Adrenal gland (tissue), 12 donors: ENCODE data around the gene OR51G1. TPM values are rescaled to one million over a fixed set of nuclear protein-coding genes. Genes with fewer than 3 reads are reported as not detected.

Experiments
- DNase-seq, 7 donors: peaks; one replicate each; pipeline ENCODE4 v3.0.0-alpha.2; 2019 to 2020
- H3K27ac ChIP-seq, 5 donors: fragments of 200-600 bp; sonication (generic) in 4 of 5; 1 replicate in 3 of 5; 2 replicates in 2 of 5; pipeline versions ENCODE4 v1.5.1 to v1.8.0; 2016 to 2020; ENCODE audit warnings: mild to moderate bottlenecking in 1 of 5
- H3K27me3 ChIP-seq: fragments of 200-600 bp; 2 replicates; pipeline ENCODE4 v1.8.0; 2021
- H3K36me3 ChIP-seq, 2 donors: fragments of 200-600 bp; replicated peaks in 1 of 2; 1 replicate in 1 of 2; 2 replicates in 1 of 2; pipeline versions ENCODE4 v1.5.1 to v1.8.0; 2018 to 2022
- H3K4me1 ChIP-seq, 2 donors: fragments of 200-600 bp; replicated peaks in 1 of 2; 1 replicate in 1 of 2; 2 replicates in 1 of 2; pipeline versions ENCODE4 v1.5.1 to v1.8.0; 2018 to 2021
- H3K4me3 ChIP-seq, 4 donors: fragments of 200-600 bp; sonication (generic) in 3 of 4; one replicate each; pipeline ENCODE4 v1.5.1; 2016 to 2018
- H3K9me3 ChIP-seq, 3 donors: fragments of 200-600 bp; sonication (generic) in 1 of 3; replicated peaks in 1 of 3; 1 replicate in 2 of 3; 2 replicates in 1 of 3; pipeline versions ENCODE4 v1.5.1 to v1.8.0; 2016 to 2021
- POLR2A ChIP-seq, 2 donors: fragments of 450-650 bp; IDR thresholded peaks; one replicate each; pipeline ENCODE4 v1.6.1; 2017; ENCODE audit warnings: antibody characterized with exemption in 2 of 2, mild to moderate bottlenecking in 2 of 2, moderate library complexity in 1 of 2
- WGBS, 4 donors: extraction: QIAGEN DNeasy Blood & Tissue Kit in 2 of 4; methylation state at CpG; one replicate each; pipeline versions ENCODE4 v1.1.5 to v1.1.7; 2013 to 2017; 5-methylcytosine and 5-hydroxymethylcytosine counted together
- intact Hi-C, 2 donors: fragments of 100-400 bp; cut with DNase I; formaldehyde crosslinking; loops; one replicate each; pipeline versions ENCODE4 v1.14.1 to v1.15.0; 2022 to 2023
- polyA plus RNA-seq, 3 donors: library from polyadenylated mRNA; stranded (reverse); fragments of 200-250 nt in 2 of 3; fragments of 350-450 nt in 1 of 3; fragmentation: Illumina TruSeq in 1 of 3; extraction: RNeasy Lipid Tissue Mini Kit (QIAGEN cat#74804) in 1 of 3; gene quantifications; one replicate each; pipeline ENCODE4 v1.2.3, GENCODE V29; 2013 to 2014
- total RNA-seq, 9 donors: library from RNA; depleted of rRNA in 4 of 9; stranded (reverse); fragments of >200 nt in 4 of 9; fragments of 120-200 nt in 1 of 9; fragmentation: NEBNext Ultra II Directional in 1 of 9; extraction: Animal tissue kit (Norgen Biotek cat#: 25700) in 1 of 9; gene quantifications; one replicate each; pipeline versions ENCODE4 v1.1.0 to v1.2.4, GENCODE V29; 2013 to 2023
- TF ChIP-seq, protein P1 (sequence below), 6 experiments: fragments of 450-650 bp in 4 of 6; fragments of 200-600 bp in 2 of 6; sonication (generic) in 1 of 6; IDR thresholded peaks; 1 replicate in 5 of 6; 2 replicates in 1 of 6; pipeline versions ENCODE4 v1.5.1 to v1.8.0; 2016 to 2021; ENCODE audit warnings: antibody characterized with exemption in 6 of 6, mild to moderate bottlenecking in 2 of 6, moderate library complexity in 1 of 6
- donor health status: healthy with polysubstance abuse.
- donor health status: Bipolar disorder and iron deficiency.
- donor health status: DM: yes; HTN: yes; CAD: no.
- donor health status: DM: no; HTN: no; CAD: no.
- donor health status: DM: no; HTN: no; CAD: no.
- donor health status: DM: yes; HTN: yes; CAD: no.

OR51G1 gene
- total and polyA plus RNA-seq, 12 donors = not detected

DNA sequence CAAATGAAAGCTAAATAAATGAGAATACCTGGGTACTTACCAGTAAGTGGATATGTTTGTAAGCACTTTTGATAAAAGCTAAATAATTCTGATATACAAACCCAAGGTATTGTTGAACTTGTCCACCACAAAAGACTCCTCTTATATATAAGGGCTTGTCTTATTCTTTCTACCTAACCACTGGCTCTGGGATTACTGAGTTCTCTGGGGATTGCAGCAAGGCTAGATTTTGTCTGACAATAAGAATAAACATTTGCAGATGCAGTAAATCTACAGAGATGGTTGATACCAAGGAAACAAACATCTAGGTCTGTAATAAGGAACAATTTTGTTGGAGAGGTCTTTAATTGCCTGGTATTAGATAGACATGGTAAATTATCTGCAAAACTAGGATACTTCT, 23.4 kb upstream of the OR51G1 start, which contains the start of gene OR51A4:
OR51A4 (minus strand) TSS at position 101 of the 400 bp plus-strand sequence. CDS start 505 bp downstream, outside the sequence.
- Histone ChIP-seq H3K4me3 (no peak within 1 kb of the TSS), H3K27ac (no peak within 1 kb of the TSS), H3K27me3 (no peaks in the 10 kb centered on the region), H3K4me1 (no peaks in the 10 kb centered on the region), H3K36me3 (no peaks in the 10 kb centered on the region), H3K9me3 (no peaks in the 10 kb centered on the region)
- TF ChIP-seq, protein P1, sequence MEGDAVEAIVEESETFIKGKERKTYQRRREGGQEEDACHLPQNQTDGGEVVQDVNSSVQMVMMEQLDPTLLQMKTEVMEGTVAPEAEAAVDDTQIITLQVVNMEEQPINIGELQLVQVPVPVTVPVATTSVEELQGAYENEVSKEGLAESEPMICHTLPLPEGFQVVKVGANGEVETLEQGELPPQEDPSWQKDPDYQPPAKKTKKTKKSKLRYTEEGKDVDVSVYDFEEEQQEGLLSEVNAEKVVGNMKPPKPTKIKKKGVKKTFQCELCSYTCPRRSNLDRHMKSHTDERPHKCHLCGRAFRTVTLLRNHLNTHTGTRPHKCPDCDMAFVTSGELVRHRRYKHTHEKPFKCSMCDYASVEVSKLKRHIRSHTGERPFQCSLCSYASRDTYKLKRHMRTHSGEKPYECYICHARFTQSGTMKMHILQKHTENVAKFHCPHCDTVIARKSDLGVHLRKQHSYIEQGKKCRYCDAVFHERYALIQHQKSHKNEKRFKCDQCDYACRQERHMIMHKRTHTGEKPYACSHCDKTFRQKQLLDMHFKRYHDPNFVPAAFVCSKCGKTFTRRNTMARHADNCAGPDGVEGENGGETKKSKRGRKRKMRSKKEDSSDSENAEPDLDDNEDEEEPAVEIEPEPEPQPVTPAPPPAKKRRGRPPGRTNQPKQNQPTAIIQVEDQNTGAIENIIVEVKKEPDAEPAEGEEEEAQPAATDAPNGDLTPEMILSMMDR (IDR thresholded peaks at IDR 0.05) = no peak
- TF ChIP-seq POLR2A (IDR thresholded peaks at IDR 0.05) = no peak
- intact Hi-C loops = no loop called here
- DNase-seq = no peak

DNA sequence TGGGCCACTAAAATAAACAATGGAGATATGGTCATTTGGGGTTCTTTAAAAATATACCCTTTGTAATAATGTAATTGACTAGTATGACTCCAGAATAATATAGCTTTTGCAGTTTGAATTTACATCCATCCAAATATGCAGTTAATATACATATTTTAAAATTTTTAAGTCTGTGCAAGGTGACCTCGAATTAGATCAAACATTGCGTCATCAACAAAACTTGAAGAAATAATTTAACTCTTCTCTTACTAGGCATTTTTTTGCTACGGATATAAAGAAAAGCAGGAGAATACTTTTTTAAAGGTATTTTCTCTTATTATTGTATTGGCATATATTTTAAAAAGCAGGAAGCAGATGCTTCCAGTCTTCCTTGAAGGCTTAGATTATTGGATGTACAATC, 12.6 kb upstream of the OR51G1 start:
- Histone ChIP-seq H3K27me3 (no peaks in the 10 kb centered on the region), H3K4me1 (no peaks in the 10 kb centered on the region), H3K4me3 (no peak overlapping the region), H3K9me3 (no peaks in the 10 kb centered on the region), H3K36me3 (no peaks in the 10 kb centered on the region), H3K27ac (no peak overlapping the region)
- 63 to 73% (median 67%) methylated on average over 3 of the region's 3 CpGs for WGBS, 4 donors
- intact Hi-C loops = no loop called here
- TF ChIP-seq POLR2A (IDR thresholded peaks at IDR 0.05) = no peak
- TF ChIP-seq, protein P1 (IDR thresholded peaks at IDR 0.05) = no peak
- DNase-seq = no peak

DNA sequence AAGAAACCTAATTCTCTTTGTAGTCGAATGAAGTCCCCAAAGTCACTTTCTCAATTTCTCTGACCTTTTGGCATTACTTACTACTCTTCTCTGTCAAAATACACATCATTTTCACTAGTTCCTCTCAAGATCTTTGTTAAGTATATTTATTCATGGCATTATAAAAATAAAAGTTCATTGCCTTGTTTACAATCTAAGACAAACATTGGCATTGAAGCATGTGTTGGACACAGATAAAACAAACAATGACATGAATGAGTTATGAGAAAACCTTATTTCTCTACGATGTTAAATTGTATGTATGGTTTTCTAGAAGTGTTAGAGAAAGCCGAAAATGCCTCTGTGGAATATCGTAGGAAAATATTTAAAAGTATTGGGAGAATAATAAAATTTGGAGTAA, 8.6 kb upstream of the OR51G1 start:
- no peak overlapping the region for H3K4me3 ChIP-seq
- TF ChIP-seq POLR2A (IDR thresholded peaks at IDR 0.05) = no peak
- TF ChIP-seq, protein P1 (IDR thresholded peaks at IDR 0.05) = no peak
- H3K9me3 ChIP-seq = no peaks in the 10 kb centered on the region
- no peak overlapping the region for H3K27ac ChIP-seq
- H3K4me1 ChIP-seq = no peaks in the 10 kb centered on the region
- no peaks in the 10 kb centered on the region for H3K36me3 ChIP-seq
- intact Hi-C loops = no loop called here
- H3K27me3 ChIP-seq = no peaks in the 10 kb centered on the region
- 61 to 82% (median 77%) methylated on average over 4 of the region's 4 CpGs for WGBS, 4 donors
- DNase-seq = no peak

DNA sequence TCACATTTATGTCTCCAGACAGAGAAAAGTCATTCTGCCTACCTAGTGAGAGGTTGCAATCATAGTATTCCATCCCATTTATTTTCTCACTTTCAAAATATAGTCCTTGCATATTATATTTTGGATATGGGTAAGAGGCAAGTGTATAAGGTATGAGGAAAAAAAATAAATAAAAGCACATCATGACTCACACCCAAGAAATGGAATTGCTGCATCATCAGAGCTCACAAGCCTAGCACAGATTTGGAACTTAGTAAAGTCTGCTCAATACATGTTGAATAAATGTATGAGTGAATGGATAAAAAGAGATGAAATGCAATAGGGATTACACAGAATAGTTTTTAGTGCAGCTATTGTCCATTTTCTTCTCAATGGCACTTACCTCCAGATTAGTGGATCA, 2.5 kb upstream of the OR51G1 start:
- H3K27me3 ChIP-seq = no peaks in the 10 kb centered on the region
- no peaks in the 10 kb centered on the region for H3K4me1 ChIP-seq
- H3K9me3 ChIP-seq = no peaks in the 10 kb centered on the region
- no peak overlapping the region for H3K4me3 ChIP-seq
- no peak overlapping the region for H3K27ac ChIP-seq
- no peak for TF ChIP-seq POLR2A (IDR thresholded peaks at IDR 0.05)
- TF ChIP-seq, protein P1 (IDR thresholded peaks at IDR 0.05) = no peak
- no peak for DNase-seq
- intact Hi-C loops = no loop called here
- H3K36me3 ChIP-seq = no peaks in the 10 kb centered on the region
